PC-9 (cell line): ENCODE measurements around the gene ZNF135. TPM values are rescaled to one million over a fixed set of nuclear protein-coding genes. Genes with fewer than 3 reads are reported as not detected.

Experiments used
- BruUV-seq: library from RNA; stranded (reverse); fragments of 400-500 nt; replicated peaks from 2 replicates; lab custom pipeline; 2021; lab: Mats Ljungman, UMichigan
- CTCF ChIA-PET: fragments of 300-600 bp; sonication (Branson Sonifier 250); formaldehyde crosslinking; loops from one replicate; lab custom pipeline; 2022; ENCODE audit warnings: antibody characterized with exemption; lab: Charles Lee
- POLR2A ChIA-PET: fragments of 300-600 bp; sonication (Branson Sonifier 250); formaldehyde crosslinking; loops from one replicate; lab custom pipeline; 2022; ENCODE audit warnings: antibody characterized with exemption; ENCODE audit not compliant: unreplicated experiment; lab: Charles Lee
- DNase-seq, 2 experiments: peaks; one replicate each; pipeline versions ENCODE4 v3.0.0 to v3.0.0-alpha.2; 2015 to 2022; ENCODE audit warnings: mixed read lengths in 1 of 2
- H2AFZ ChIP-seq: fragments of 200-600 bp; sonication (generic); 2 replicates; pipeline ENCODE4 v1.8.1; 2017; ENCODE audit warnings: antibody characterized with exemption
- H3F3A ChIP-seq: fragments of 200-600 bp; sonication (generic); 2 replicates; pipeline ENCODE4 v1.8.1; 2017; ENCODE audit warnings: antibody characterized with exemption, mild to moderate bottlenecking, low read depth; ENCODE audit not compliant: insufficient read depth
- H3K27ac ChIP-seq: fragments of 200-600 bp; sonication (generic); 2 replicates; pipeline ENCODE4 v1.6.1; 2016; ENCODE audit warnings: mixed run types
- H3K27me3 ChIP-seq: fragments of 200-600 bp; sonication (generic); 2 replicates; pipeline ENCODE4 v1.6.1; 2016; ENCODE audit warnings: low read depth, mixed run types; ENCODE audit not compliant: insufficient read depth
- H3K36me3 ChIP-seq: fragments of 200-600 bp; sonication (generic); 2 replicates; pipeline ENCODE4 v1.6.1; 2016; ENCODE audit warnings: low read depth, mixed run types
- H3K4me1 ChIP-seq: fragments of 200-600 bp; sonication (generic); replicated peaks from 2 replicates; pipeline ENCODE4 v1.6.1; 2016; ENCODE audit warnings: mixed run types; ENCODE audit not compliant: insufficient read depth
- H3K4me2 ChIP-seq: fragments of 200-600 bp; sonication (generic); 2 replicates; pipeline ENCODE4 v1.6.1; 2017; ENCODE audit warnings: mixed run types
- H3K4me3 ChIP-seq: fragments of 200-600 bp; sonication (generic); 2 replicates; pipeline ENCODE4 v1.6.1; 2016; ENCODE audit warnings: mixed run types
- H3K79me2 ChIP-seq: fragments of 200-600 bp; sonication (generic); 2 replicates; pipeline ENCODE4 v1.6.1; 2017; ENCODE audit warnings: low read depth, mixed run types
- H3K9me2 ChIP-seq: fragments of 200-600 bp; sonication (generic); 2 replicates; pipeline ENCODE4 v1.8.1; 2017; ENCODE audit warnings: mild to moderate bottlenecking; ENCODE audit not compliant: insufficient read depth
- H3K9me3 ChIP-seq: fragments of 200-600 bp; sonication (generic); 2 replicates; pipeline ENCODE4 v1.8.1; 2016; ENCODE audit warnings: low read depth; ENCODE audit not compliant: insufficient read depth
- H4K20me1 ChIP-seq: fragments of 200-600 bp; sonication (generic); 2 replicates; pipeline ENCODE4 v1.8.1; 2017; ENCODE audit not compliant: insufficient read depth
- EZH2 ChIP-seq: fragments of 200-600 bp; sonication (generic); IDR thresholded peaks from 2 replicates; pipeline ENCODE4 v1.8.0; 2017; ENCODE audit warnings: antibody characterized with exemption, low read depth
- intact Hi-C: fragments of 100-400 bp; cut with micrococcal nuclease; formaldehyde crosslinking; loops from one replicate; pipeline ENCODE4 v1.10.0; 2022; ENCODE audit not compliant: unreplicated experiment
- total RNA-seq: library from RNA; stranded (reverse); gene quantifications from 2 replicates; pipeline ENCODE4 v1.2.3, GENCODE V29; 2021
- TF ChIP-seq, protein P1 (sequence below): fragments of 200-600 bp; sonication (generic); conservative IDR thresholded peaks from 2 replicates; pipeline ENCODE4 v1.6.1; 2017; ENCODE audit warnings: mixed run types, antibody characterized with exemption, mild to moderate bottlenecking, moderate library complexity

The ZNF135 gene
- total RNA-seq, 1 experiment from 2014 or later = 0.15 TPM

DNA sequence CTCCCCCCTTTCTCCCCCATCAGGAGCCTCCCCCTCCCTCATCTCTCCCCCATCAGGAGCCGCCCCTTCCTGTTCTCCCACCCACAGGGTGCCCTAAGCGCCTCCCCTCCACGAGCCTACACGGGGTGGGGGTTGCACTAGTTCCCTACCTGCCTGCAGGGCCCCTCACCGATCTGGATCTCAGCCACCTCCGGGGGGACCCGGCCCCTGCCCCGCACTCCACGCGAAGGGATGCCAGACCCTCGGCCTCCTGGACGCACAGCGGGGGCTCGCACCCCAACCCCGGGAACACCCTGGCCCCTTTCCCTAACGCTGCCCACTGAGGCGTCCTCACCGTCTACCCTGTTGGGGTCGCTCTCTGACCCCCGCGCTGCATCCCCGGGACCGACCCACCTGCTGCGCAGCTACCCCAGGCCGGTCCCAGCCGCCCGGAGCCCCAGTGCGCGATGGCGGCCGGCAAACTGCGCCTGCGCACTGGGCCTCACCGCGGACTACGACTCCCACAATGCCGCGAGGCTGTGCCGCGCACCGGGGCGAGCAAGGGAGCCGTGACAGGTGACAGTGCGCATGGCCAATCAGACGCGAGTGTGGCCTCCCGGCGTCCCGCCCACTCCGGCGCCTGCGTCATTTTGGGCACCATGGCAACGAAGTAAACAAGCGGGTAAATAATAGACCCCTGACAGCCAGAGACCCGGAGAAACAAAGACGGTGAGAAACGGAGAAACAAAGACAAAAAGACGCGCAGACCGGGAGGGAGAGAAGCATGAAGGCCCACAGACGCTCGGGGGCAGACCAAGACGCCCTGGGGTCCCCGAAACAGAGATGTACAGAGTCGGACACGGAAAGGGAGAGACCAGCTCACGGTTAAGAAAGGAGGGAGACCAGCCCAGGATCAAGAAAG lies 38.9 kb downstream of the ZNF135 start, which contains the start of gene ZSCAN18:
Gene ZSCAN18 (minus strand): TSS at position 451 of the 901 bp plus-strand sequence. CDS start 7,964 bp downstream, outside the sequence.
- peaks cover 13% of the 10 kb centered on the region for H3K79me2 ChIP-seq
- H3K9me2 ChIP-seq = no peaks in the 10 kb centered on the region
- peaks cover 60% of the 10 kb centered on the region for H3K9me3 ChIP-seq
- no peaks in the 10 kb centered on the region for H3K27me3 ChIP-seq
- peak within 1 kb of the TSS; percentile 71 for H3K4me3 ChIP-seq
- no peaks in the 10 kb centered on the region for H3K4me1 ChIP-seq
- BruUV-seq = no TSS peak
- H3K36me3 ChIP-seq = 0 out of 2 replicates have a peak, but pooled peaks cover 7% of the 10 kb centered on the region
- TF ChIP-seq, protein P1, sequence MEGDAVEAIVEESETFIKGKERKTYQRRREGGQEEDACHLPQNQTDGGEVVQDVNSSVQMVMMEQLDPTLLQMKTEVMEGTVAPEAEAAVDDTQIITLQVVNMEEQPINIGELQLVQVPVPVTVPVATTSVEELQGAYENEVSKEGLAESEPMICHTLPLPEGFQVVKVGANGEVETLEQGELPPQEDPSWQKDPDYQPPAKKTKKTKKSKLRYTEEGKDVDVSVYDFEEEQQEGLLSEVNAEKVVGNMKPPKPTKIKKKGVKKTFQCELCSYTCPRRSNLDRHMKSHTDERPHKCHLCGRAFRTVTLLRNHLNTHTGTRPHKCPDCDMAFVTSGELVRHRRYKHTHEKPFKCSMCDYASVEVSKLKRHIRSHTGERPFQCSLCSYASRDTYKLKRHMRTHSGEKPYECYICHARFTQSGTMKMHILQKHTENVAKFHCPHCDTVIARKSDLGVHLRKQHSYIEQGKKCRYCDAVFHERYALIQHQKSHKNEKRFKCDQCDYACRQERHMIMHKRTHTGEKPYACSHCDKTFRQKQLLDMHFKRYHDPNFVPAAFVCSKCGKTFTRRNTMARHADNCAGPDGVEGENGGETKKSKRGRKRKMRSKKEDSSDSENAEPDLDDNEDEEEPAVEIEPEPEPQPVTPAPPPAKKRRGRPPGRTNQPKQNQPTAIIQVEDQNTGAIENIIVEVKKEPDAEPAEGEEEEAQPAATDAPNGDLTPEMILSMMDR = no peak
- TF ChIP-seq EZH2 = no peak
- peak within 1 kb of the TSS; percentile 99 for H2AFZ ChIP-seq
- intact Hi-C loops = loop anchor here (1.0 kb wide), 2 partner anchors 52 to 85 kb away; partner anchors contain the start of genes ZNF274 and ZNF329
- no peaks in the 10 kb centered on the region for H3F3A ChIP-seq
- ChIA-PET POLR2A (interaction anchor here (0.6 kb wide), 1 partner anchor 371 kb away, joined by 5 read pairs; no protein-coding TSS in a partner anchor), CTCF (no interaction called here)
- H3K27ac ChIP-seq = no peak within 1 kb of the TSS
- peak within 1 kb of the TSS; percentile 89 for H3K4me2 ChIP-seq
- DNase-seq = peak; percentile 96 to 99
- no peaks in the 10 kb centered on the region for H4K20me1 ChIP-seq

GRCh38 chr19:58098682-58098998 lies 39.6 kb downstream of the ZNF135 start:
- 0 out of 2 replicates have a peak, but pooled peaks cover 7% of the 10 kb centered on the region for H3K36me3 ChIP-seq
- no peaks in the 10 kb centered on the region for H3K27me3 ChIP-seq
- H3F3A ChIP-seq = no peaks in the 10 kb centered on the region
- H3K9me3 ChIP-seq = peaks cover 56% of the 10 kb centered on the region
- H3K4me3 ChIP-seq = peak overlapping the region; percentile 71
- DNase-seq = no peak
- no peaks in the 10 kb centered on the region for H3K4me1 ChIP-seq
- H4K20me1 ChIP-seq = no peaks in the 10 kb centered on the region
- peak overlapping the region; percentile 99 for H2AFZ ChIP-seq
- no peak overlapping the region for H3K27ac ChIP-seq
- H3K79me2 ChIP-seq = peaks cover 13% of the 10 kb centered on the region
- intact Hi-C loops = loop anchor here (1.0 kb wide), 2 partner anchors 52 to 85 kb away; partner anchors contain the start of genes ZNF274 and ZNF329
- H3K4me2 ChIP-seq = peak overlapping the region; percentile 89
- BruUV-seq = TSS peak; percentile 77
- ChIA-PET CTCF (no interaction called here), POLR2A (interaction anchor here (0.5 kb wide), 1 partner anchor 621 kb away, joined by 5 read pairs; the partner anchor contains the start of gene ZNF772)
- no peaks in the 10 kb centered on the region for H3K9me2 ChIP-seq
- TF ChIP-seq, protein P1 = no peak
- no peak for TF ChIP-seq EZH2

- Histone ChIP-seq H3K9me2 (no peaks in the 10 kb centered on the region), H3K4me2 (no peak overlapping the region), H3K27ac (no peak overlapping the region), H3K9me3 (peaks cover 71% of the 10 kb centered on the region), H4K20me1 (no peaks in the 10 kb centered on the region), H3K36me3 (no peaks in the 10 kb centered on the region), H2AFZ (no peak overlapping the region), H3K4me3 (no peak overlapping the region), H3K27me3 (no peaks in the 10 kb centered on the region), H3K4me1 (no peaks in the 10 kb centered on the region), H3K79me2 (no peaks in the 10 kb centered on the region), H3F3A (no peaks in the 10 kb centered on the region)
- intact Hi-C loops = no loop called here
- ChIA-PET CTCF (no interaction called here), POLR2A (no interaction called here)
- DNase-seq = no peak
- BruUV-seq = no TSS peak
- TF ChIP-seq, protein P1 = no peak
- no peak for TF ChIP-seq EZH2
These were observed 48.9 kb downstream of the ZNF135 start for GRCh38 chr19:58107778-58108545.
